ENCODE measurements around the gene ZFP92.

ZFP92 gene

DNA sequence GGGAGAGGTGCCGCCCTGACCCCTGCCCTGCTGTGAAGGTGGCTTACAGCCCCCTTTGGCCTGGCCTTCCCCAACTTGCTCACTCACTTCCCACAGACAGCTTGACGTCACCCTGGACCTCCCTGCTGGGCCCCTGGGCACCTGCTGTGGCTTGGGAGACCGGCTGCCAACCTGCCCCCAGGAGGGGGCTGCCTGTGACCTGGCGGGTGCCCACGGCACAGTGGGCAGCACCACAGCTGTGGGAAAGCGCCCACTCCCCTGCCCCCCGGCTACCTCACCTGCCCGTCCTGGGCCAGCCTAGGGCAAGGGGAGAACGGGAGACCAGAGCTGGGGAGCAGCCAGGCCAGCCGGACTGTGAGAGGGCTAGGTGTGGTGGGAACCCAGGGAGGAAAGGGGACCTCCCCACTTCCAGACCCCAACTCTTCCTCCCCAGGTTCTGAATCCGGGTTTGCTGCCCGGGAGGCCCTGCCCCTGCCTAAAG lies 2.4 kb upstream of the ZFP92 start:
- DNase-seq (ENCODE audit: low spot score) = no peak

DNA sequence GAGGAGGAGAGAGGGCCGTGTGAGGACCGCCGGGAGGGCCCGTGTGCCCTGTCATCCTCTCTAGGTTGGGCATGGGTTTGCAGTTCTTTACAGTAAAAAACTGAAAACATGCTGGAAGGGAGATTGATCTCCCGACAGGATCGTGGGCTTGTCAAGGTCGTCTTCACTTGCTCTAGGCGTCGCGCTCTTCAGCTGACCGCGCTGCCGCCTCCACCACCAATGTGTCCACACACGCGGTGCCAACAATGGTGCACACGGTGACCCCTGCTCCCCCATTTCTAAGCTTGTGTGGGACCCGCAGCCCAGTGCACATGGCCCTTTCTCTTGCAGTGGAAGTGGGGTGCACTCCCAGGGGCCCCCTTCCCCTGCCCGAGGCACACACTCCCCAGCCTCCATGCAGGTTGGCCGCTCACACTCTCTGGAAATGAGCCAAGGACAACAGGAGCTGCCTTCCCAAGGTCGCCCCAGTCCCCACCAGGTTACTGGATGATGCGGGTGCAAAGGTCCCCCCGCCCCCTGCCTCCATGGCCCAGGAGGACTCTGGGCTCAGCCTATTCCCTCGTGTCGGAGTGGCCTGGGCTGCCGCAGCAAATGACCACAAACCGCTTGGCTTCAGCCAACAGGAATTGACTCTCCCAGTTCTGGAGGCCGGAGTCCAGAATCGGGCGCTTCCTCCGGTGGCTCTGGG lies 1.7 kb upstream of the ZFP92 start:
- no peak for DNase-seq (ENCODE audit: low spot score)

DNA sequence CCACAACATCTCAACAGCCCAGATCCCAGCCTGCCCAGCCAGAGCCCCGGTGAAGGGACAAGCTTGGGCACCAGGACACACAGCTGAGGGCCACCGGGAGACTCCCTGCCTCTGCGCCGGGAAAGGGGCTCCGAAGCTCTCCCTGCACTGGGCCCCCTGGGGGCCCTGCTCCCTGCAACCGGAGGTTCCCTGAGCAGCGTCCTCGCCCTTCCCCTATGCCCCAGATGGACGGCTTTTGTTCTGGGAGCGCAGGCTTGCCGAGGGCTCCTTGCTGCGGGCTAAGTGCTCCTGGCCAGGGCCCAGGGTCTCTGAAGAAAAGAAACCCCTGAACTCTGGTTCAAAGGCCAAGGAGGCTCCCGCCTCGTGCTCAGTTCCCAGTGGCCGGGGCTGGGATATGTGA lies 899 bp upstream of the ZFP92 start:
- no peak for DNase-seq (ENCODE audit: low spot score)

DNA sequence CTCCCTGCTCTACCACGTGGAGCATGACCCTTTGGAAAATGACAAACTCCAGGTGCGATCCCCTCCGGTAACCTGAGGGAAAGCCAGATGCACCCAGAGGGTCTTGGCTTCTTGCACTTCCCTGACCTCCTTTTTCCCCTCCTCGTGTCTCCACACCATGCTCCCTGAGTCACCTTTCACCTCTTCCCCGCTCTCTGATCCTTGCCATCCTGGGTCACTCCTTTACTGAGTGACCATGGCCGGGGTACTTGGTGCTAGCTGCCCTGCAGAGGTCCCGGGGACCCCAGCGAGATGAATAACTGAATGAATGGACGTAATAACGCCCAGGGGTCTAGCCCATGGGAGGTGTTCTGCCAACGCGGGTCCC lies 401 bp upstream of the ZFP92 start:
- DNase-seq (ENCODE audit: low spot score) = no peak

DNA sequence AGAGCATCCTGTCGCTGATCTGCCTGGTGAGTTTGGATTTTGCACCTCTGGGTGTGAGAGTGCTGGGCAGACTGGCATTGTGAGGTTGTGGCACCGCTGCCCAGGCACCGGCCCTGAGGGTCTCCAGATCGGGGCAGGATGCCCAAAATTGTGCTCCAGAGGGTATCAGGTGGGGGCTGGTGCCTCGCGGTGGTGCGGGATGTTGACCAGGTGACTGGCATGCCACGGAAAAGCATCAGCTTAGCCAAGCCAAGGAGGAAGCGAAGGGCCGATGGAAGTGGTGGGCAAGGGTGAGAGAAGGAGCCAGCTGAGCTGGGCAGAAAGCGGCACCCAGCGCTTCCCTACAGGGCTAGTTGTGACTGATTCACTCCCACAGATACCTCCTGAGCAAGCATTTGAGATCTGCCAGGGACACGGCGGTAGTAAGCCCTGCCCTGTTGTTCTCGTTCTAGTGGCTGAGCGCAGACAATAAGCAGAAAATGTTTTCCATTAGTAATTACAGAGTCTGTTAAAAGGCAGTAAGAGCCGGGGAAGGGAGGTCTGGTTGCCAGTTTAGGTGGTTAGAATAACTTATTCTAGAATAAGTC lies 809 bp downstream of the ZFP92 start:
- no peak for DNase-seq (ENCODE audit: low spot score)

DNA sequence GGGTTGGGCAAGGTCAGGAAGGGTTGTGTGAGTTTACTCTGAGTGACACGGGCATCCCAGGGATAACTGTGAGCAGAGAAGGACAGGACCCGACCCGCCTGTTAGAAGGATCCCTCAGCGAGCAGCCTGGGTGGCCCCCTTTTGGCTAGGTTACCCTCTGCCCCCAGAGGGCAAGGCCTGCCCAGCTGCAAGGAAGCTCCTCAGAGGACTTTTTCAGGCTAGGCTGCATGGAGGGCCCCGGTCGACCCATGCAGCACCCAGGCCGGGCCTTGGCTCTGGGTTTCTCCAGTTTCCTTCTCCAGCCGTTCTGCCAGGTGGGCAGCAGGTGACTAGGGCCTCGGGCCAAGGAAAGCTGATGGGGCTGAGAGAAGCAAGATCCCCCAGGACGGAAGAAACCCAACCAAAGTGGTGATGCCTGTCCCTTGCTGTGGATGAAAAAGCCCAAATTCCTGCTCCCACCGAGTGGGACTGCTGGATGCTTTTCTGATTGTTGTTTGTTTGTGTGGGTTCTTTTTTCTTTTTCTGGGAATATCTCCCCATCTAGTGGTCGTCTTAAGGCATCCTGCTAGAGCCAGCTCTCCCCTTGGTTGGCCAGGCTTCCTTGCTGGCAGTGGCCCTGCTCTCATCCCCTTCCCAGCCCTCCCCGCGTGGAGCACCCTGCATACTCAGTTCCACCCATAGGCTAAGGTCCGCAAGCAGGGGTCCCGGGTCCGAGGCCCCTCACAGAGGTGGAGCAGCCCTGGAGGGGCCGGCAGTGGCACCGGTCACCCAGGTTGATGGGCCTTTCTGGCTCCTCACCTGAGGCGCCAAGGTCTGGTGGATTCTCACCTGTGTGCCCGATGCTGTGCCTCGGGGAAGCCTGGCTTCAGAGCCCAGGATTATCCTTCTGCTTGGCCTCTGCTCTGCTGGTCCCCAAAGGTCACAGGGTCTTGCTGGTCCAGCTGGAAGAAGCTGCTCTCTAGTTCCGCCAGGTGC lies 1.8 kb downstream of the ZFP92 start:
- DNase-seq (ENCODE audit: low spot score) = no peak

DNA sequence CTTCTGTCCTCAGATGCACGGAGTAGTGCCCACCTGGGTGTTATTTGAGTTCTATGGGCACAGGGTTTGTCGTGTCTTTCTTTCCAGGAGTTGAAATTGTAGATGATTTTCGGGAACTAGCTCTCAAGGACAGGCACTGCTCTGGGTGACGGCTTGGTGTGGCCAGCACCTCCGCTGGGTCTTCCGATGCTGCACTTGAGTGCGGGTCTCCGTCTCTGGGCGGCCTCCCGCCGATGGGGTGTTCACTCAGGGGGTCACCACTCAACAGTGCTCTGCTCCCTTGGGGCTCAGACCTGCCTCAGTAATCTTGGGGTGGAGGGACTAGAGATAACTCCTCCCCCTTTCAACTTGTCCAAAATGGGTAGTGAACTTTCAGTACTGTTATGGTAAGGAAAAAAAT lies 2.5 kb downstream of the ZFP92 start:
- DNase-seq (ENCODE audit: low spot score) = no peak

DNA sequence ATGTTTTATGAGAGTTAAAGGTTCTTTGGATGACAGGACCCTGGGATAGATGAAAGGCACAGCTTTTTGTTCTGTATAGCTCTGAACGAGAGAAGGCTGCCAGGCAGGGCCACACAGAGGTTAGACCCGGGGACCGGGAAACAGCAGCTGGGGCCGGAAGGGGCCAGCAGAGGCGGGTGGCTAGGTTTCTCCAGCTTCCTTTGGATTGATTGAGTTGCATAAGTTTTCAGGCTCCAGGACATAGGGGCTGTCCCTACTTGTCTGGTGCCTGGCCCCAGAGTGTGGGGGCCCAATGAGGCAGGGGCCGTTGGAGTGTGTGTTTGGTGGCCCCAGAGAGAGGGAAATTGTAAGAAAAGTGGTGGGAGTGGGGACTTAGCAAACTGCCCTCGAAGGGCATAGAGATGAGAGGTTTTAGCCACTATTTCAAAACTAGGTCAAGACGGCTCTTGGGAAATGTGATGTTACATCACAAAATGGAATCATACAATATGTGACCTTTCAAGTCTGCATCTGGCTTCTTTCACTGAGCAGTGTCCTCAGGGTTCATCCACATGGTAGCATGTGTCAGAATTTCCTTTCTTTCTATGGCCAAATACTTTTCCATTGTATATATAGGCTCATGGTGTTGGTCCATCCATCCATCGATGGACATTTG lies 3.7 kb downstream of the ZFP92 start:
- DNase-seq (ENCODE audit: low spot score) = no peak

DNA sequence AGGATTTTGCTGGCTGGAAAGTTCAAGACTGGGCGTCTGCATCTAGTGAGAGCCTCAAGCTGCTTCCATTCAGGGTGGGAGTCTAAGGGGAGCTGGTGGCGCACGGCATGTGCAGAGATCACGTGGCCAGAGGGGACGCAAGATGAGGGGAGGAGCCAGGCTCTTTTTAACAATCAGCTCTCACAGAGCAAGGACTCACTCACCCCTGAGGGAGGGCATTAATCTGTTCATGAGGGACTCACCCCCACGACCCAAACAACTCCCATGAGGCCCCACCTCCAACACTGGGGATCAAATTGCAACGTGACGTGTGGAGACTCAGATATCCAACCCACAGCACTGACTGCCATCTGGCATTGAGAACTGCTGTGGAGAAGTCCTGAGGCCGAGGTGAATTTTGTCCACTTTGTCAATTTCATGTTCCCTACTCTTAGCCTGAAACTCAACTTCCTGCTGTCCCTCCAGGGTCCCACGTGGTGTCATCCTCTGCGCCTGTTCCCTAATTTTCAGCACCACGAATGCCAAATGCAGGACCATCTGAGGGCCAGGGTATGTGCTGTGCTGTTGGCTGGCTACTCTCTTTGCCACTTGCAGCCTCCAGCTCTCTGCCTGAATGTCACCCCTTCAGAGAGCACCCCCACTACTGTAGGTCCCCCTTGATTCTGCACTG lies 5.6 kb downstream of the ZFP92 start:
- no peak for DNase-seq (ENCODE audit: low spot score)

DNA sequence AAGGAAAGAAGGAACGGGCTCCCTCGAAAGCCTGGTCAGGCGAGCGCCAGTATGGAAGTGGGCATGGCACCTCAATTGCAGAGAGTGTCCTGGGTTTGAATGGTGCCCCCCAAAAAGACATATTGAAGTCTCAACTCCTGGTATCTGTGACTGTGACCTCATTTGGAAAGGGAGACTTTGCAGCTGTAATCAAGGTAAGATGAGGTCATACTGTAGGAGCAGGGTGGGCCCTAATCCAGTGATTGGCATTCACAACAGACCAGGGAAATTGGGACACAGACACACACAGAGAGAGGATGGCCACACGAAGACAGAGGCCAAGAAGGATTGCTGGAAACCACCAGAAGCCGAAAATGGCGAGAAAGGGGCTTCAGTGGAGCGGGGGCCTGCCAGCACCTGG lies 6.4 kb downstream of the ZFP92 start:
- no peak for DNase-seq (ENCODE audit: low spot score)

DNA sequence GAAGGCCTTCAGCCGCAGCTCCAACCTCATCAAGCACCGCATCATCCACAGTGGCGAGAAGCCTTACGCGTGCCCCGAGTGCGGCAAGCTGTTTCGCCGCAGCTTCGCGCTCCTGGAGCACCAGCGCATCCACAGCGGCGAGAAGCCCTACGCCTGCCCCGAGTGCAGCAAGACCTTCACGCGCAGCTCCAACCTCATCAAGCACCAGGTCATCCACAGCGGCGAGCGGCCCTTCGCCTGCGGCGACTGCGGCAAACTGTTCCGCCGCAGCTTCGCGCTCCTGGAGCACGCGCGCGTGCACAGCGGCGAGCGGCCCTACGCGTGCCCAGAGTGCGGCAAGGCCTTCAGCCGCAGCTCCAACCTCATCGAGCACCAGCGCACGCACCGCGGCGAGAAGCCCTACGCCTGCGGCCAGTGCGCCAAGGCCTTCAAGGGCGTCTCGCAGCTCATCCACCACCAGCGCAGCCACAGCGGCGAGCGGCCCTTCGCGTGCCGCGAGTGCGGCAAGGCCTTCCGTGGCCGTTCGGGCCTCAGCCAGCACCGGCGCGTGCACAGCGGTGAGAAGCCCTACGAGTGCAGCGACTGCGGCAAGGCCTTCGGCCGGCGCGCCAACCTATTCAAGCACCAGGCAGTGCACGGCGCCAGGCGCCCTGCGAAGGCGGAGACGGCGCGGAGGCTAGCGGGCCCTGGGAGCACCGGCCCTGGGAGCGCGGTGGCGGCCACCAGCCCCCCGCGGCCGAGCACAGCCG lies 9.8 kb downstream of the ZFP92 start:
- DNase-seq (ENCODE audit: low spot score) = no peak

DNA sequence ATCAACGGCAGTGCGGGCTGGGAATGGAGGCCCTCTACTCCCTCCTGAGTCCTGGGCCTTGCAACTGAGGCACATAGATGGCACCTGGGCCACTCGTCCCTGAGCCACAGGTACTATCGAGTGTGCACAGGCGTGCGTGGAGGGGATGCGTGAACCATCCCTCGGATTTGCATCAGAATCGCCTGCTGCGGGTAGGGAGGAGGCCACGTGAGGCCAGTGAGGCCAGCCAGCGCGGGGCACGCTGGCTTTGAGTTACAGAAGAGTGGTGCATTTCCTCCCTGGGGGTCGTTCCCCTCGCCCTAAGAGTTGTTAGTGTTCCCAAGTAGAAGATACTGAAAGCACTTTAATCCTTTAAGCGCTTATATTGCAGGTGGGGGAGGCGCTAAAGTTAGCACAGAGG lies 10.6 kb downstream of the ZFP92 start:
- DNase-seq (ENCODE audit: low spot score) = no peak

DNA sequence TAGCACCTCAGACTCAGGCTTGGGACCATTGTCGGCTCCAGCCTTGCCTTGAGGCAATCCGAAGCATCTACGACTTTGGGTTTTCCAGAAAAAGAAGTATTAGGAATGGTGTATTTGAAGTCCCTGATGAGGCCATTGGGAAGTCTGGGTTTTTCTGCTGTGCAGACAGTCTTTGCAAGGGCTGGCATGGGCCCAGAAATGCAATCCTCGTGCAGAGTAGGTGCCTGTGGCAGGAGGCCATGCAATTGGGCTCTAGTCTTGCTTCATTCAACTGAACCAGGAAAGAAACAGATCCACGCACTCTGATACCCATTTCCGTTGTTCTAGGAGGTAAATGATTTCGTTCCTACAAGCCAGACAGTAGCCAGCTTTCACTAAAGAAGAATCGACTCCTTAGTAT lies 12.4 kb downstream of the ZFP92 start:
- DNase-seq (ENCODE audit: low spot score) = no peak

DNA sequence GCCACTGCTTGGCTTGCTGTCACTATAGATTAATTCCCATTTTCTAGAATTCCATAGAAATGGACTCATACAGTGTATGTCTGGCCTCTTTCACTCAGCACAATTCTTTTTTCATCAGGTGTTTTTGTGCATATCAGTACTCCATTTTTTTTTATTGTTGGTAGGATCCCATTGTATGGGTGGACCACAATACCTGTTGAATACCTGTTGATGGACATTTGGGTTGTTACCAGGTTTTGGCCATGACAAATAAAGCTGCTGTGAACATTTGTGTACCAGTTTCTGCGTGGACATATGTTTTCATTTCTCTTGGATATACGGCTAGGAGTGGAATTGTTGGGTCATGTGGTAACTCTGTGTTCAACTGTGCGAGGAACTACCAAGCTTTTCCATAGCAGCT lies 14.9 kb downstream of the ZFP92 start:
- no peak for DNase-seq (ENCODE audit: low spot score)

DNA sequence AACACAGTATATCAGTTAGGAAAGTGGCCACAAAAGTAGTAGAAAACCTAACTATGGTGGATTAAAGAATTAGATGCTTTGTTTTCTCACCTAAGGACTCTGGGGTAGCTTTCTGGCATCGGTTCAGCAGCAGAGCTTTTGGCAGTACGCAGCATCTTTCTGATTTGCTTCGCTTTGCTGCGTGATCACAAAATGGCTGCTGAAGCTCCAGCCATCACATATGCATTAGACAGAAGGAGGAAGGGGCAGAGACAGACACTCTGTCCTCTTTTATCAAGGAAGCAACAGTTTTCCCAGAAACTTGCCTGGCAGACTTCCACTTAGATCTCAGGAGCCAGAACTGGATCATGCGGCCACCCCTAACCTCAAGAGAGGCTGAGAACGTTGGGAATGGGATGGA lies 19.5 kb downstream of the ZFP92 start:
- no peak for DNase-seq (ENCODE audit: low spot score)

DNA sequence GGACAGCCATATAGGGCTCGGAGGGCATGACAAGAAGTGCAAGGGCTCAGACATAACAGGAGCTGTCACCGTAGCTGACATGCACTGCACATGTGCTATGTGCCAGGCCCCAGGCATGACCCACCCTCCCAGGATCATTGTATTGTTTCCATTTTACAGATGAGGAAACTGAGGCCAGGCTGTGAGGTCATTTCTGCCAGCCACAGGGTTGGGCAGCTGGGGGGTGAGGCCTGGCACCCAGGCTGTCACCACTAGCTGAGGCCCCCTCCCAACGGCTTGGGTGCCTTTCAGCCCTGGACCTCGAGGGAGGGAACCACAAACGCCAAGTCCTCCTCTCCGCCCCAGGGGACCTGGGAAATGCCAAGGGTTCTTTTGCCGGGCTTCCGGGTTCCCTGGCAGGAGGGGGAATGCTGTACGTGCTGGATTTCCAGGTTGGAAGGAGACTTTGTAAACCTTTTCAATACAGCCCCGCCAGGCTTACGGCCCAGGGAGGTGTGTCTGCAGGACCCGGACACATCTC lies 21.9 kb downstream of the ZFP92 start:
- no peak for DNase-seq (ENCODE audit: low spot score)

DNA sequence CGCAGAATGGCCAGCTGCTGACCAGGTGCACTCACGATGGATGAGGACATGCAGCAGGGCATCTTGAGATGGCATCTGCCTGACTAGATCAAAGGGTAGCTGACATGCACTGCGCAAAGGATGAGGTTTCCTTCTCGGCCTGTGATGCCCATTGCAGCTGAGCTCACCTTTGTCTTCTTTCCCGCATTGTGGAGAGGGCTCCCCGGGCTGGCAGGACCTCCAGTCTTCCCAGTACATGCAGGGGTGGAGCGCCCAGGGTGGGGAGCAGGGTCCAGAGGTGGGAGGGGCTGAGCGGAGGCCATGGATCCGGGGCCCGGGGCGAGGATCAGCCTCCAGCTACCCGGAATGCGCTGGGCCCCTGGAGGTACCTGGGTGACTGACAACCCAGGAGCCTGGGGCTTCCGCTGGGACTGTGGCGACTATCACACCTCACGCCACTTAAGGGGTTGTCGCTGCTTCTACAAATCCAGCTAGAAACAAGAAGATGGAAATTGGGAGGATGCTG lies 22.6 kb downstream of the ZFP92 start:
- no peak for DNase-seq (ENCODE audit: low spot score)

DNA sequence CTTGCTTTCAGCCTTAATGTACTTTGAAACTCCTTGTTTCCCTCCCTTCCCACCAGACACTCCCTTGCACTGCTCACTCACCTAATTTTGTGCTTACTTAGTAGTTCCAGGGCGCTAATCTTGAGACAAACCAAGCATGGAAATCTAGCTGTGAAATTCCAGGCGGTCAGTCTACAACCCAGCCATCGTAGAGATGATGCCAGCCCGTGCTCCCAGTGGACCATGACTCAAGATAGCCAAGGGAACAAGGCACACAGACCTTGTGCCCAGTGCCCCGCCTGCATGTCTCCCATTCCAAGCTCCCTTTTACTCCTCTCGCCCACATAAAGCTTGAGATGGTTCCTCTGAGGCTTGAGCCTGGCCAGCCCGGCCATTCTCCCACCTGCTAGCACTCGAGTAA lies 23.5 kb downstream of the ZFP92 start:
- no peak for DNase-seq (ENCODE audit: low spot score)

DNA sequence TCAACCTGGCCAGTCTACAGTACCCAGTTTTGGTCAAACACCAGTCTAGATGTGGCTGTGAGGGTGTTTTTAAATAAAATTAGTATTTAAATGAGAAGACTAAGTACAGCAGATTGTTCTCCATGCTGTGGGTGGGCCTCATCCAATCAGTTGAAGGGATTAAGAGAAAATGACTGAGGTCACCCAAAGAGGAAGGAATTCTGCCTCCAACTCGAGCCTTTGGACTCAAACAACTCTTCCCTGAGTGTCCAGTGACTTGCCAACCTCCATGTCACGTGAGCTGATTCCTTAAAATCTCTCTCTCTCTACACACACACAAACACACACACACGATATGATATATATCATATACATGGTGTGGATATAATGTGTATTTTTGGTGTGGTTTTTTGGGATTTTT lies 24.6 kb downstream of the ZFP92 start:
- no peak for DNase-seq (ENCODE audit: low spot score)

DNA sequence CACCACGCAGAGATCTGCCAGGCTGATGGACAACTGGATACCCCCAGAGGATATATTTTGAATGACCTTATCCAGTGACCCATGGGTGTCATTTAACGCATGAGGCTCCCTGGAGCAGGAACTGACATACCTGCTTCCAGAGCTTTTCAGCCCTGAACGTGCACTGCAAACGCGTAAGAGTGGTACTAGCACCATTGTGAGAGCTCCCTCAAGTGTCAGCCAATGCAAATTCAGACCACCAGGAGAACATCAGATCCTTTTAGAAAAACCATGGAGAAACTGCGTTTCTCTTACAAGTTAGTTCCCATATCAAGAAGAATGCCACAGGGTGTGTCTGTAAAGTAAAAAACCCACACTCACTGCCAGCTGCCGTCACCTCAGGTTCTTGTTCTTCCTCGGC lies 27.3 kb downstream of the ZFP92 start:
- no peak for DNase-seq (ENCODE audit: low spot score)

DNA sequence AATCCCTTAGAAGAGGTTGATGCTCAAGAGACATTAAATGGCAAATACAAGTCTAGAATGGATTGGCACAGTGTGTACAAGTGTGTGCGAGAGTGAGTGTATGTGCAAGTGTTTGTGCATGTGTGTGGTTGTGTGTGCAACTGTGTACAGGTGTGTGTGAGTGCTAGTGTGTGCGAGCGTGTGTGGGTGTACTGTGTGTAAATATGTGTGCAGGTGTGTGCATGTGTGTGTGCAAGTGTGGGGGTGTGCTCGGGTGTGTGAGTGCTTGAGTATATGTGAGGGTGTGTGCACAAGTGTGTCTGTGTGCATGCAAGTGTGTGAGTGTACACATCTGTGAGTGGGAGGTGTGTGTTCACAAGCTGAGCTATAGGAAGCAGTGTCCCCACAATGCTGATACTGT lies 28.7 kb downstream of the ZFP92 start:
- no peak for DNase-seq (ENCODE audit: low spot score)
